ENCODE measurements around the gene ZEB2. TPM values are rescaled to one million over a fixed set of nuclear protein-coding genes. Genes with fewer than 3 reads are reported as not detected.

ZEB2 gene
- total RNA-seq, 1 donor, result 104 TPM

DNA sequence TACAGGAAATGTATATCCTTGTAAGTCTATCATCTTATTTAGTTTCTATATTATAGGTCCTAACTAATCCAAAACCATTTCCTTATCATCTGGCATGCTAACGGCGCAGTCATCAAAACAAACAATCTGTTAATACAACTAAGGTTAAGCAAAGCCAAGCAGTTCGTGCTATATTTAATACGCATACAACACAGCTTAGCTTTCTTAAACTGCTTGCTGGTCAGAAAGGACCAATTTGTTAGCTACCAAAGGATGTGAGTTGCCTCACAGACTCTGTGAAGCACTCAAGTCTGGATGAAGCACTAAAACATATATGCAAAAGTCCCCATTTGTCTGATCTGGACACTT is 67.0 kb downstream of the ZEB2 start:
- peak; percentile 69 for DNase-seq (ENCODE audit: low read depth)
- TF ChIP-seq CTCF (IDR thresholded peaks at IDR 0.05; ENCODE audit: insufficient read depth, low read length), result no peak
- H3K4me3 ChIP-seq (ENCODE audit: low read depth, low read length), result peak overlapping the region; percentile 39

- DNase-seq (ENCODE audit: low read depth), result peak; percentile 65
- peak overlapping the region; percentile 39 for H3K4me3 ChIP-seq (ENCODE audit: low read depth, low read length)
- TF ChIP-seq CTCF (IDR thresholded peaks at IDR 0.05; ENCODE audit: insufficient read depth, low read length), result peak; percentile 50
These were observed 67.5 kb downstream of the ZEB2 start for GRCh38 chr2:144452169-144452988.

DNA sequence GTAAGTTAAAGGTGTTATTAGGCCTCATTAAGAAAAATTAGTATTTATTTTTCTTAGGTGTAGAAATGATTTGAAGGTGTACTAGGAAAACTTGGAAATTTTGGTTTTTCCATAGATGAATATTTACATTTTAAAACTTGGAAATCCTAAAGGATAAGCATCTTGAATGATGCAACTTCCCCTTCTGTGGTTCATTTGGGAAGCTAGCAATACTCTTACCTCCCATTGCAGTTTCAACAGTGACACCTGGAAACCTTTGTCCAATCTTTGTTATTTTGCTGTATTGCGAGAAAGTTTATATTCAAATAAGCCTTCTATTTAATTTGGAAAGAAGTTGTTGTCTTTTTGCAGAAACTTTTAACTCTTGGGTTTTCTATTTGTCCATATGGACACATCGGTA is 68.5 kb downstream of the ZEB2 start:
- DNase-seq (ENCODE audit: low read depth), result no peak
- no peak overlapping the region for H3K4me3 ChIP-seq (ENCODE audit: low read depth, low read length)
- TF ChIP-seq CTCF (IDR thresholded peaks at IDR 0.05; ENCODE audit: insufficient read depth, low read length), result no peak

DNA sequence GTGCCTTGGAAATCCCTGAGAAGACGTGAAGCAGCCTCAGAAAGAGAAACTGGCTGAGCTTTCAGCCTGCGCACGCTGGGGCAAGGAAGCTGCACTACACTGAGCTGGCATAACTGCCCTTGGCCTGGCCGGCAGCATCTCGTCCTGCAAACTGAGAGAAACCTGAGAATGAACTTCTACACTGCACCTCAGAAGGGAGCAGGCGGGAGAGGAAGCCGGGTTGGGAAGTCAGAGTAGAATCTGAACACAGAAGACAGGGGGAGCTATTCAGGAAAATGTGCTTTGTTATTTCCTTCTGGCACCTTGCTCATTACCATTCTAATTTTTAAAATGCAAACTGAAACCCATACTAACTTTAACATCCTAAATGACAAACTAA is 70.9 kb downstream of the ZEB2 start:
- no peak for DNase-seq (ENCODE audit: low read depth)
- H3K4me3 ChIP-seq (ENCODE audit: low read depth, low read length), result no peak overlapping the region
- TF ChIP-seq CTCF (IDR thresholded peaks at IDR 0.05; ENCODE audit: insufficient read depth, low read length), result peak; percentile 38

DNA sequence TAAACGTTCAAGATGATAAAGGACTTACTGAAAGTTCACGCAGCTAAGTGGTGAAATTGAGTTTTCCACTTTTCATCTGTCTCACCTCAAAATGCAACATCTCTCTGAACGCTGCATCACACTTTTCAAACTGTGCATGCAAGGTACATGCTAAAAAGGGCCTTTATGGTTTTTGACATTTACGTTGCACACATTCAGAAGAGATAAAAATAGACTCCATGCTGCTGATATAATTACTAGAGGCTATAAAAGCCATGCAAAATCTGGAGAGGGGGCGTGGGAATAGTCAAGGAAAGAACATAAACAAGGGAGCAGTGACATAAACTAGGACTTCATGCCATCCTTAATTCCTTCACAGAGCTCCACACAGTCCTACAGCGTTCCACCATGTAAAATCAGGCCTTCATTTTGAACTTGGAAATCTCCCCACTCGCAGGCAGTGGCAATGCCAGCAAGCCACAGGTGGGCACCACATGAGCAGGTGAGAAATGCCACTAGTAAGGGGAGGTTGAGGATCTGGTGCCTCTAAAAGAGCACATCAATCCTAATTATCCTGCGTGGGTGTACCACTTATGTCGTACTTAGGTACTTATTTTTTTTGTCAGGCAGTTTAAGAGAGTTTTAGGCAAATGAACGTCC is 71.4 kb downstream of the ZEB2 start:
- no peak for DNase-seq (ENCODE audit: low read depth)

DNA sequence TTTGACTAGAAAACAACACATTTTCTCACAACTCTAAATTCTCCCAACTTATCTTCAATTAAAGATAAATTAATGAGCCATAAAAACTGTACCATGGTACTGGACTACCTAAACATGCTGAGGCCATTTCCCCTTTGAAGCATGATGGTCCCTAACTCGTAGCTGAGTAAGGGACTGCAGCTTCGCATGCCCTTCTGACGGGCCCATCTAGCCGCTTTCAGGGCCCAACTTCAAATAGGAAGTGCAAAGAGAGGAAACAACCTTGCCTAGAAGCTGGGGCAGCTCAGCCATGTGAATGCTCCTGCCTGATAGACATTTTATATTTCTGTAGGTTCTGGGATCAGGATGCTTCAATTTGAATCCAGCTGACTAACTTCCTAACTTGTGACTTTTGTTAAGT is 72.4 kb downstream of the ZEB2 start:
- DNase-seq (ENCODE audit: low read depth), result no peak
- no peak for TF ChIP-seq CTCF (IDR thresholded peaks at IDR 0.05; ENCODE audit: insufficient read depth, low read length)
- H3K4me3 ChIP-seq (ENCODE audit: low read depth, low read length), result no peak overlapping the region

More for the DNA sequence above, 71.4 kb downstream of the ZEB2 start:
- no peak for TF ChIP-seq CTCF (IDR thresholded peaks at IDR 0.05; ENCODE audit: insufficient read depth, low read length)
- no peak overlapping the region for H3K4me3 ChIP-seq (ENCODE audit: low read depth, low read length)

All from fibroblast of the aortic adventitia (primary cell).